C4-2B (cell line): ENCODE data around the gene TTN.
A peak's percentile ranks its signal among the peaks of the same experiment; 100 is the strongest.

ENCODE experiments used
- H3K27ac ChIP-seq: fragments of 450-650 bp; 2 replicates; pipeline ENCODE4 v1.5.1; 2017
- CTCF ChIP-seq: fragments of 450-650 bp; conservative IDR thresholded peaks from 2 replicates; pipeline ENCODE4 v1.5.1; 2017; ENCODE audit warnings: mild to moderate bottlenecking
- ZFX ChIP-seq: fragments of 450-650 bp; IDR thresholded peaks from 2 replicates; pipeline ENCODE4 v1.6.1; 2017

The TTN gene

GRCh38 chr2:178811901-178812300, 4.7 kb upstream of the TTN start:
- no peak for TF ChIP-seq ZFX
- TF ChIP-seq CTCF = no peak
- H3K27ac ChIP-seq = no peak overlapping the region

- no peak for TF ChIP-seq ZFX
- TF ChIP-seq CTCF = no peak
Observed at GRCh38 chr2:178811045-178811444, 3.8 kb upstream of the TTN start.

GRCh38 chr2:178810422-178810821, 3.2 kb upstream of the TTN start:
- no peak overlapping the region for H3K27ac ChIP-seq
- no peak for TF ChIP-seq CTCF
- TF ChIP-seq ZFX = no peak

More at GRCh38 chr2:178811045-178811444, 3.8 kb upstream of the TTN start:
- no peak overlapping the region for H3K27ac ChIP-seq

GRCh38 chr2:178806543-178806942, 680 bp downstream of the TTN start:
- H3K27ac ChIP-seq = no peak overlapping the region
- TF ChIP-seq ZFX = no peak
- TF ChIP-seq CTCF = no peak

GRCh38 chr2:178805457-178805856, 1.8 kb downstream of the TTN start:
- H3K27ac ChIP-seq = no peak overlapping the region
- TF ChIP-seq CTCF = no peak
- no peak for TF ChIP-seq ZFX

- no peak overlapping the region for H3K27ac ChIP-seq
- TF ChIP-seq CTCF (peak; percentile 70), ZFX (no peak)
Observed at GRCh38 chr2:178804791-178805190, 2.4 kb downstream of the TTN start.

GRCh38 chr2:178800510-178800909, 6.7 kb downstream of the TTN start:
- TF ChIP-seq ZFX (no peak), CTCF (no peak)

More at GRCh38 chr2:178800510-178800909, 6.7 kb downstream of the TTN start:
- H3K27ac ChIP-seq = no peak overlapping the region
